Measurements from ENCODE around the gene WASL.

WASL gene

DNA sequence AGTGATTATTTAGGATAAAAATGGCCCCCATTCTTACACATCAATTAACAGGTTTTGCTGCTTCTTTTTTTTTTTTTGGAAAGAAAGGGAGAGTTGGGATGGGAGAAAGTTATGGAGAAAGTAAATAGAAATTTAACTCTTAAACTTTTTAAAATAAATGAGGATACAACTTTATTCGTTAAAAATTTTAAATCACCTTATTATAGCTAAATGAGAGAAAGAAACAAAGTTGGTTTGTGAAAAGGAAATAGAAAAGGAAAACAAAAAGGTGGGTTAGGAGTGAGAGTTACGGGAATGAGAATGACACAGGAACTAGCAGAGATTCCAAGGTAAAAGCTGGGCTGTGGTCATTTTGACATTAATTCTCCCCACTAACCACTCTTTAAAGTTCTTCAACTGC is 58.3 kb downstream of the WASL start:
- no peak for DNase-seq (ENCODE audit: low spot score)

- DNase-seq (ENCODE audit: low spot score) = no peak
These were observed 59.6 kb downstream of the WASL start for GRCh38 chr7:123689250-123689649.

DNA sequence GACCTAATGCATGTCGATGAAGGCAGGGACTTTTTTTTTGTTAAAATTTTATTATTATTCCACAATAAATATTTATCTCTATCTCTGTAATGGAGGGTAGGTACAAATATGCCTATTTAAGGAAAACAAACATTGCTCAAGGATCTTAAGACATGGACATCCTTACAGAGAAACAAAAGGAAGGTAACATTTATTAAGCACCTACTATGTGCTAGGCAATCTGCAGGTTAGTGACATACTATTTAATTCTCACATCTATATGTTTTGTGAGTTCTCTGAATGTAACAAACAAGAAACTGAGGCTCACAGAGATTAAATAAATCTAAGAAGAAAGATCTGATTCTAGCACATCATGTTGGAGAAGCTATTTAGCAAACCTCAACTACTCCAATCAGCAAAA is 61.1 kb downstream of the WASL start:
- DNase-seq (ENCODE audit: low spot score) = no peak

DNA sequence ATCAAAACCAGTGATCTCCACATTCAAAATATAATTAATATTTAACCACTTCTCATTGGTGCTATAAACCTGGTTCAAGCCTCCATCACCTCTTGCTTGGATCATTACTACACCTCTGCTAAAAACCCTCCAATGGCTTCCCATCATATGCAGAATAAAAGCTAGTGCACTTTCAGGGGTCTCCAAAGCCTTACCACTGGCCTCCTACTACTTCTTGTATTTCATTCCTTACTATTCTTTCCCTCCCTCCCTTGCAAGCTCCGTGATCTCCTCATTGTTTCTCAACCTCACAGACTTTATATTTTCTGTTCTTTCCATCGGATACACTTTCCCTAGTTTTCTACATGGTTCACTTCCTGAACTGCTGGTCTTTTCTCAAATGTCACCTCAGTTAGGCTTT is 61.6 kb downstream of the WASL start:
- no peak for DNase-seq (ENCODE audit: low spot score)

GRCh38 chr7:123682690-123683089 is 66.1 kb downstream of the WASL start:
- DNase-seq (ENCODE audit: low spot score) = peak; percentile 28

- no peak for DNase-seq (ENCODE audit: low spot score)
These were observed 67.2 kb downstream of the WASL start for GRCh38 chr7:123681561-123681960.

- no peak for DNase-seq (ENCODE audit: low spot score)
These were observed 68.2 kb downstream of the WASL start for GRCh38 chr7:123680580-123680979.

- DNase-seq (ENCODE audit: low spot score) = no peak
These were observed 69.2 kb downstream of the WASL start for GRCh38 chr7:123679614-123680013.

DNA sequence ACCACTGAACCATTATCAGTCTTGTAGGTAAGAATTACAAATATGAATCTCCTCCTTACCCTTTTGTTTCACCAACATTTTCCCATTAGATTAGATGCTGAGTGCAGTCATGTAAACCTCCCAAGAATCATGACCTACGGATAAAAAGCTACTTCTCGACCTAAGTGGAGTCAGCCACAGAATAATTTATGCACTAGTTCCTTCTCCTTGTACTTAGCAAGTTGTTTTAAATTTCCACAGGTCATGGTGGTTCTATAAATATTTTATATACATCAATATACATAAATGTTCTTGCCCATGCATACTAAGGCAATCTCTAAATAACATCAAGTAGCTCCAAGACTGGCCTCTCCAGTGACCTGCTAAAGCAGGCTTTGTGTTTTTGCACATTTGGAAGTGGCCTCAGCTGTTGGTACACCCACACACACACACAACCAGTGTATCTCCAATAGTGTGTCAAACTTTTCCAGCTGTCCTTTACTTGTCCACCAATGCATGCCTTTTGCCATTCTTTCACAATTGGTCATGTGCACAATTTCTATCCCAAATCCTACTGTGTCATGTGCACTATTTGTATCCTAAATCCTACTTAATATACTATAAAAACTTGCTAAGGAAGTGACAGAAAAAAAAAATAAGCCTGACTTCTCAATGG is 71.6 kb downstream of the WASL start:
- no peak for DNase-seq (ENCODE audit: low spot score)

GRCh38 chr7:123675181-123675473 is 73.7 kb downstream of the WASL start:
- no peak for DNase-seq (ENCODE audit: low spot score)

DNA sequence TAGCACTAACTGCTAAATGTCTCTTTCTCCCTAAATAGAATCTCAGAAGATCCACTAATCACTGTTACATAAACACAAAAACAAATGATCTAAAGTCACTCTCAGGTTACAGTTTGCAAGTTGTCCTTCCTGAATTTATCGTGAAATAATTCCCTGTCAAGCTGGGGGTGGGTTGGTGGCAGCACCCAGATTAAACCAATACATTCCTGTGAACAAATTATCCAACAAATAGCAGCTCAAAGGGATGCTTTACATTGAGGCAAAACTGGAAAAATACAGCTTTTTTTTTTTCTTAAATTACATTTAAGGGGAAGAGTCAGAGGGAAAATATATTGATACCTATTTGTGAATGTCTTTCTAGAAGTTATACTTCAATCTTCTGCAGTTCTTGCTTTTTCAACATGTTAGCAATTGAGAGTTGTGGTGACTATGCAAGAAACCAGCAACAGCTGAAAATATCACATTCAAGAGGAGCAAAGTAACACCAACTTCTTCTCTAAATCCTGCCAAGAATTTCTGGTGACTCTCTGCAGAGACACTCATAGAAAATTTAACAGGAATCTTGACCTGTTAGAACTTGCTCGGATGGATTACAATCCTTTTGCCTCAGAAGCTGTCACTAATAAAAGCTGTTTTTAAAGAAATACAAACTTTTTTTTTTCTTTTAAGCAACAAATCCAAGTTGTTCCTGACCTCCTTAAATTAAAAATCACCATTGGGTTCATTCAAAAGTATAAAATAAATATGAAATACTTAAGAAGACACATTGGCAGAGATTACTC is 74.2 kb downstream of the WASL start:
- DNase-seq (ENCODE audit: low spot score) = no peak

DNA sequence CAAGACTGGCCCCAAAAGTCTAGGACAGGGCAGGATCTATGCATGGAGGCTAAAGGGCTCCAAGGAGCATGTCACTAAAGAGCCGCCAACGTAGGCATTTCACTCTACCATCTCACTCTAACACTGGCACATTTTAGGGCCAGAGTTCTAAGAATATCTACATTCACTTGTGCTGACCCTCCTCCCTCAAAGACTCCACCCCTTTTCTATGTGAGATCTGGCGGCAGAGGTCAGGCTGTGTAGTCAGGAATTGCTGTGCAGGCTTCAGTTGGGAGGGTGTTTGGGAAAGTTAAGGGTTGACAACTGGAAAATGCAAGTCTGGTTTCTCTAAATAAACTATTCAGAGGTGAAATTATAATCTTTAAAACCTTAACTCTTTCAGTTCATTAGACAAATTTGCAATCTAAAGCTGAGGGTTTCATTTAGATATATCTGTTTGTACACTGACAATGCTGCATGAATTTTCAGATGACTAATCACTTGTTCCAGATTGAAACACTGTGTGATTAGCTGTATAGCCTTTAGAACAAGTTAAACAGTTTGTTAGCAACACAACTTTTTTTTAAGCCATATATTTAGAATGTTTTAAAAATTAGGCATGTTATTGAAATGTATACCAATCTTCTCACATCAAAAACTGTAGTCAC is 74.9 kb downstream of the WASL start:
- no peak for DNase-seq (ENCODE audit: low spot score)

DNA sequence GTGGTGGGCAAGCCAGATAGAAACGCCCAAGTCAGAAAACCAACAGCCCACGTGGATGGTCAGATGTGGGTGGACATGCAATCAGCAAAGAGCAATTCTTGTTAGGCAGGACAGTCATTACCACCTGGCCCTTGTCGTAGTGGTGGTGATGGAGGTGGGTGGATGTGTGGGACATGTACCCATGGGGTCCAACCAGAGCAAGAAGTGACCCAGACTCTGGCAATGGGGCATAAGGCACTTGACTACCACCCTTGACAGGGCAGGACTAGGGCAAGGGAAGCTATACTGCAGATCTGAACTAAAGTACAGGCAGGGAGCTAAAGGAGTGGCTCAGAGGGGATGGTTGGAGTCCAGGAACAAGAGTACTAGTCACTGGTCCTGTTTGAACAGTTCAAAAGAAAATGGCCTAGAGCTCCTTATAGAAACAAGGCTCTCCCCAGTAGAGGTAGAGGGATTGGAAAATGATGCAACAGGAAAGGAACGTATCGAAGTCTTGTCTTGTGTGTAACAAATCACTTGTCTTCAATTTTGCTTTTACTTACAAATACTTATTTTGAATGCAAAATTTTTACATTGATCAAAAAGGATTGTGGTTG is 75.6 kb downstream of the WASL start:
- DNase-seq (ENCODE audit: low spot score) = no peak

- DNase-seq (ENCODE audit: low spot score) = no peak
These were observed 79.3 kb downstream of the WASL start for GRCh38 chr7:123669485-123669884.

DNA sequence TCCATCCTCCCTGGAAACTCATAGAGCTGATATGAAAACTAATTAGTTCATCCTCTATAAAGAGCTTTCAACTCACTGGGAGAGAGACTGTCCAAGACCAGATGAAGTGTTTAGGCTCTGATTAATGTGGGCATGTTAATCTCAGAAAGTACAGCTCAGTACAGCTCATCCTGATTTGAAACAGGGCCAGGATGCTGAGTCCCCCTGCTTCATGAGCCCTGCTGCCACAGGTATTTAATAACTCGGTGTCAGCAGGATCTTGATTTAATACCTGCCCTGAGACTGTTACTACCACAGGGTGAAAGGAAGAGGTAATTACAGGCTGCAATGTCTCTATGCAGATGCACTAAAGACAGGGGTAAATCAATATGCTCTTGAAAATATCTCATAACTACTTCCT is 82.3 kb downstream of the WASL start:
- no peak for DNase-seq (ENCODE audit: low spot score)

DNA sequence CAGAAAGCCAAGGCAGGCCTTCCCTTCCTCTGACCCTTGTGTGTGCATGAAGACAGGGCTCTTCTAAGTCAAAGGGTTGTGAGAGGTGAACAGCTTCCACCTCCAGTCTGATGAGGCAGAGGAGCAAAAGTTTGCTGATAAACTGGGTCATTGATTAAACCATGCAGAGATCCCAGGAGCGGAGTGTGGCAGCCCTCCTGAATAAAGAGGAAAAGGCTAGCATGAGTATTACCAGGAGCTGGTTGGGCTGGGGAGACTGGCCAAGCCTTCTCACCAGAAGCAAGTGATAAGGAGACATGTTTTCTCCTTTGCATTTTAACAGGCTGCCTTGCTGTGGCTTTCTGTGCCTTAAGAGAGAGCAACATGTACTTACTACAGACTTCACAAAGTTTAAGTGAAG is 82.9 kb downstream of the WASL start:
- no peak for DNase-seq (ENCODE audit: low spot score)

GRCh38 chr7:123665157-123665556 is 83.6 kb downstream of the WASL start:
- DNase-seq (ENCODE audit: low spot score) = no peak

- DNase-seq (ENCODE audit: low spot score) = no peak
These were observed 85.6 kb downstream of the WASL start for GRCh38 chr7:123663200-123663599.

DNA sequence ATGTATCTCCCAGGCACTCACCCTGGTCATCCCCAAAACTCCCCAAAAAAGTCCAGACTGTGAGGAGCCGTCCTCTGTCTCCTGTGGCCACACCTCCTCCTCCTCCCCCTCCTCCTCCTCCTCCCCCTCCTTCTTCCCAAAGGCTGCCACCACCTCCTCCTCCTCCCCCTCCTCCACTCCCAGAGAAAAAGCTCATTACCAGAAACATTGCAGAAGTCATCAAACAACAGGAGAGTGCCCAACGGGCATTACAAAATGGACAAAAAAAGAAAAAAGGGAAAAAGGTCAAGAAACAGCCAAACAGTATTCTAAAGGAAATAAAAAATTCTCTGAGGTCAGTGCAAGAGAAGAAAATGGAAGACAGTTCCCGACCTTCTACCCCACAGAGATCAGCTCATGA is 86.0 kb downstream of the WASL start:
- no peak for DNase-seq (ENCODE audit: low spot score)

DNA sequence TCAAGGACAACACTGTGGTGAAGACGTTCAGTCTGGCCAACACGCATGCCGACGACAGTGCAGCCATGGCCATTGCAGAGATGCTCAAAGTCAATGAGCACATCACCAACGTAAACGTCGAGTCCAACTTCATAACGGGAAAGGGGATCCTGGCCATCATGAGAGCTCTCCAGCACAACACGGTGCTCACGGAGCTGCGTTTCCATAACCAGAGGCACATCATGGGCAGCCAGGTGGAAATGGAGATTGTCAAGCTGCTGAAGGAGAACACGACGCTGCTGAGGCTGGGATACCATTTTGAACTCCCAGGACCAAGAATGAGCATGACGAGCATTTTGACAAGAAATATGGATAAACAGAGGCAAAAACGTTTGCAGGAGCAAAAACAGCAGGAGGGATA is 86.5 kb downstream of the WASL start:
- DNase-seq (ENCODE audit: low spot score) = no peak

GRCh38 chr7:123661765-123662164 is 87.0 kb downstream of the WASL start:
- no peak for DNase-seq (ENCODE audit: low spot score)

GRCh38 chr7:123660514-123661354 is 88.1 kb downstream of the WASL start:
- DNase-seq (ENCODE audit: low spot score) = no peak

All from Ammon's horn (tissue), 1 donor.